ENCODE measurements around the gene PCSK4.

The PCSK4 gene

GRCh38 chr19:1461862-1462261 is 28.3 kb downstream of the PCSK4 start:
- Mint-ChIP-seq H3K4me1 (no peaks in the 10 kb centered on the region), H3K27ac (no peak overlapping the region), H3K36me3 (ENCODE audit: low read depth) (peaks cover 6% of the 10 kb centered on the region), H3K27me3 (ENCODE audit: low read depth) (peaks cover 59% of the 10 kb centered on the region), H3K9me3 (no peaks in the 10 kb centered on the region), H3K4me3 (no peak overlapping the region)
- TF ChIP-seq CTCF (IDR thresholded peaks at IDR 0.05; ENCODE audit: unreplicated experiment in 3 of 3), result no peak

- no peaks in the 10 kb centered on the region for H3K9me3 Mint-ChIP-seq
- peaks cover 6% of the 10 kb centered on the region for H3K36me3 Mint-ChIP-seq (ENCODE audit: low read depth)
- TF ChIP-seq CTCF (IDR thresholded peaks at IDR 0.05; ENCODE audit: unreplicated experiment in 3 of 3), result no peak
- no peak overlapping the region for H3K27ac Mint-ChIP-seq
- no peak overlapping the region for H3K4me3 Mint-ChIP-seq
- H3K4me1 Mint-ChIP-seq, result no peaks in the 10 kb centered on the region
- H3K27me3 Mint-ChIP-seq (ENCODE audit: low read depth), result peaks cover 58% of the 10 kb centered on the region
Measured at GRCh38 chr19:1460033-1460995, 29.8 kb downstream of the PCSK4 start.

GRCh38 chr19:1459479-1459878 is 30.7 kb downstream of the PCSK4 start:
- no peak for TF ChIP-seq CTCF (IDR thresholded peaks at IDR 0.05; ENCODE audit: unreplicated experiment in 3 of 3)
- H3K9me3 Mint-ChIP-seq, result no peaks in the 10 kb centered on the region
- no peak overlapping the region for H3K27ac Mint-ChIP-seq
- no peak overlapping the region for H3K4me3 Mint-ChIP-seq
- no peaks in the 10 kb centered on the region for H3K4me1 Mint-ChIP-seq
- H3K36me3 Mint-ChIP-seq (ENCODE audit: low read depth), result peaks cover 6% of the 10 kb centered on the region
- peaks cover 59% of the 10 kb centered on the region for H3K27me3 Mint-ChIP-seq (ENCODE audit: low read depth)

GRCh38 chr19:1457892-1458291 is 32.3 kb downstream of the PCSK4 start:
- peaks cover 55% of the 10 kb centered on the region for H3K27me3 Mint-ChIP-seq (ENCODE audit: low read depth)
- H3K4me1 Mint-ChIP-seq, result no peaks in the 10 kb centered on the region
- H3K4me3 Mint-ChIP-seq, result no peak overlapping the region
- H3K9me3 Mint-ChIP-seq, result no peaks in the 10 kb centered on the region
- H3K36me3 Mint-ChIP-seq (ENCODE audit: low read depth), result peaks cover 6% of the 10 kb centered on the region
- TF ChIP-seq CTCF (IDR thresholded peaks at IDR 0.05; ENCODE audit: unreplicated experiment in 3 of 3), result no peak
- no peak overlapping the region for H3K27ac Mint-ChIP-seq

GRCh38 chr19:1457031-1457739 is 33.0 kb downstream of the PCSK4 start:
- no peaks in the 10 kb centered on the region for H3K4me1 Mint-ChIP-seq
- H3K4me3 Mint-ChIP-seq, result no peak overlapping the region
- peaks cover 6% of the 10 kb centered on the region for H3K36me3 Mint-ChIP-seq (ENCODE audit: low read depth)
- no peaks in the 10 kb centered on the region for H3K9me3 Mint-ChIP-seq
- TF ChIP-seq CTCF (IDR thresholded peaks at IDR 0.05; ENCODE audit: unreplicated experiment in 3 of 3), result no peak
- H3K27ac Mint-ChIP-seq, result no peak overlapping the region
- H3K27me3 Mint-ChIP-seq (ENCODE audit: low read depth), result peaks cover 55% of the 10 kb centered on the region
